PC-3 (cell line): ENCODE results near the gene CERT1.

ENCODE experiments used
- EZH2 ChIP-seq: fragments of 300-600 bp; sonication (generic); IDR thresholded peaks from one replicate; pipeline ENCODE4 v1.6.1; 2017; ENCODE audit warnings: antibody characterized with exemption, mild to moderate bottlenecking, low read length; ENCODE audit not compliant: unreplicated experiment
- EZH2phosphoT487 ChIP-seq: fragments of 300-600 bp; sonication (generic); IDR thresholded peaks from 2 replicates; pipeline ENCODE4 v1.6.1; 2018; ENCODE audit warnings: mild to moderate bottlenecking, antibody characterized with exemption, low read length, borderline replicate concordance
- TF ChIP-seq, protein P1 (sequence below): fragments of 300-600 bp; sonication (generic); conservative IDR thresholded peaks from 2 replicates; pipeline ENCODE4 v1.5.1; 2017; ENCODE audit warnings: antibody characterized with exemption, low read depth, mild to moderate bottlenecking, low read length

DNA sequence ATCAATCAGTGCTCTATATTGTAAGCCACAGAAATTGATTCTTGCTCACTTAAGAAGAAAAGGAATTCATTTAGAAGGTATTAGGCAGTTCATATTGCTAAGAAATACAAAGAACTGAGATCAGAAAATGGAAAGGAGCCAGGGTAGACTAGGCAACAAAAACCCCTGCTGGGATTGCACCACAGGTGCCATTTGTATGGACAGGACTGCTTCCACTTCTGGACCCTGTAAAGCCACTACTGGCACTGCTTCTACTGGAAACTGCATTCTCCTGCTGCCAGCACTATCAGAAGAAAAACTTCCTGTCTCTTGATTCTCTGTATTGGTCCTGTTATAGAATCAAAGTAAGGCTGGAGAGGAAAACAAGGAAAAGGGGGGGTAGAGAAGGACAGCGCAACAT, 45.9 kb downstream of the CERT1 start:
- TF ChIP-seq, protein P1, sequence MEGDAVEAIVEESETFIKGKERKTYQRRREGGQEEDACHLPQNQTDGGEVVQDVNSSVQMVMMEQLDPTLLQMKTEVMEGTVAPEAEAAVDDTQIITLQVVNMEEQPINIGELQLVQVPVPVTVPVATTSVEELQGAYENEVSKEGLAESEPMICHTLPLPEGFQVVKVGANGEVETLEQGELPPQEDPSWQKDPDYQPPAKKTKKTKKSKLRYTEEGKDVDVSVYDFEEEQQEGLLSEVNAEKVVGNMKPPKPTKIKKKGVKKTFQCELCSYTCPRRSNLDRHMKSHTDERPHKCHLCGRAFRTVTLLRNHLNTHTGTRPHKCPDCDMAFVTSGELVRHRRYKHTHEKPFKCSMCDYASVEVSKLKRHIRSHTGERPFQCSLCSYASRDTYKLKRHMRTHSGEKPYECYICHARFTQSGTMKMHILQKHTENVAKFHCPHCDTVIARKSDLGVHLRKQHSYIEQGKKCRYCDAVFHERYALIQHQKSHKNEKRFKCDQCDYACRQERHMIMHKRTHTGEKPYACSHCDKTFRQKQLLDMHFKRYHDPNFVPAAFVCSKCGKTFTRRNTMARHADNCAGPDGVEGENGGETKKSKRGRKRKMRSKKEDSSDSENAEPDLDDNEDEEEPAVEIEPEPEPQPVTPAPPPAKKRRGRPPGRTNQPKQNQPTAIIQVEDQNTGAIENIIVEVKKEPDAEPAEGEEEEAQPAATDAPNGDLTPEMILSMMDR: no peak
- TF ChIP-seq EZH2 (no peak), EZH2phosphoT487 (no peak)
